ENCODE measurements around the gene FCN3.
A peak's percentile ranks its signal among the peaks of the same experiment; 100 is the strongest.

FCN3 gene

DNA sequence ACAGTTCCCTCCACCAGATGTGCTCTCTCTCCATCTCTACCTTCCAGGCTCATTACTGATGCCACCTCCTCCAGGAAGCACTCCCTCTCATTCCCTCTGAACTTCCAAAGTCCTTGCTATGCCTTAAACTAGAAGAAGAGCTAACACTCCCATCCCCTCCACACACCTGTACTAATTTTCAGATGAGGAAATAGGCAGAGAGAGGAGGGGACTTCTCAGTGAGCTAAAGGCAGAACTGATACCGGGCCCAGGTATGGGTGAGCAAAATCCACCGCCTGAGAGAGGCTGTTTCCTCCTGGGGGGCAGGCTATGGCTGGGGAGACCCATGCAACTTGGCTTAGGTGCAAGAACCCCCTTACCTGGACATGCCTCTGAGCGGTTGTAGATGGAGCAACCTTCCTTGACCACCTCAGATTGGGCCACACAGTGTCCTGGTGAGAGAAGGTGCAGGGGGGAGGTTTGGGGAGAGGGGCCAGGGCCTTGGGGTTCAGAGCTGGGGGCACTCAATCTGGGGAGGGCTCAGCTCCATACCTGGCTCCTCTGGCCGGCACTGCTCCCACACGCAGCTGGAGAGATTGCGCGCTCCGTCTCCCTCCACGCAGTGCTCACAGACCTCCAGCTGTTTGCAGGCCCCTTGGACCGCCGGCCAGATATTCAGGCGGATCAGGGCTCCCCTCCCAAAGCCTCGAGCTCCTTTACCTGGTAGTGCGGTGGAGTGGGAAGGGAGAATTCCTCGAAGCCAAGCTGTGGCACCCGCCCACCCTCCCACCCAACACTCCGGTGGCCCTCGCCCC lies 7.5 kb upstream of the FCN3 start:
- no peak overlapping the region for H3K4me3 ChIP-seq (ENCODE audit: low read depth, low read length)
- no peak for DNase-seq (ENCODE audit: low read depth)

DNA sequence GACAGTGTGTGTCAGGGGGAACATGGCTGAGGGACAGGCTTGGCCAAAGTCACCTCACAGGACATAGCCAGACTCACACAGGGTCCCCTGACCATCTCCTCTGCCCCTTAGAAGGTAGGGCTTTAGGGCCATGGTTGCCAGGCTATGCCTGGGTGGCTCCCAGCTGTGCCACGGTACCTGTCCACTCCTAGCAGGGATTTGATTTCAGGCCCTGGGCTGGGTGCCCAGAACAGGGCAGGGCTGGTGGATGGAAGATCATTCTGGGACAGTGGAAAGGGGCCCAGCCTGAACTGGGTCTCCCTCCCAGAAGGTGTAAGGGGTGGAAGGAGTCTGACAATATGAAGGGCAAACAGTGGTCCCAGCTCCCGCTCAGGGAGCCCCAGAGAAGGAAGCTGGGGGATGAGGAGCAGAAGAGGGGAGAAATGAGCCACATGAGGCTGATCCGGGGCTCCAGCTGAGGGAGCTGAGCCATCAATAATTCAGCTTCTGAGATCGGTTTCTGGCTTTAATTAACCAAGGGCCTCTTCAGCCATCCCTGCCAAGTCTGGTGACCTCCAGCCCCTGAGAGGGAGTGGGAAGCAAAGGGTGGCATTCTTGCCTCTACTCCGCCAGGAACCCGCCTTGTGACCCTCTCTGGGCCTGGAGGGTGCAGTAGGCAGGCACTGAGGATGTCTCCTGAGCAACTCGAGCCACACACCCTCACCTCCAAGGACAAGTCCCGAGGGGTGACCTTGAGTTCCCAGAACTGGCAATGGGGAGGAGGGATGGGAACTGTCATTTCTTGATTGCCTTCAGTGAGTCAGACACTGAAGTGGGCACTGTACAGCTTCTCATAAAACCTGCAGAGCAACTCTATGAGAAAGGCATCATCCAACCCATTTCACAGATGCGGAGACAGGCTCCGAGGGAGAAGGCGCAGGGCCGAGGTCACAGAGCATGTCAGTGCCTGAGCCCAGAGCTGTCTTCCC lies 6.4 kb upstream of the FCN3 start:
- H3K4me3 ChIP-seq (ENCODE audit: low read depth, low read length): no peak overlapping the region
- no peak for DNase-seq (ENCODE audit: low read depth)

DNA sequence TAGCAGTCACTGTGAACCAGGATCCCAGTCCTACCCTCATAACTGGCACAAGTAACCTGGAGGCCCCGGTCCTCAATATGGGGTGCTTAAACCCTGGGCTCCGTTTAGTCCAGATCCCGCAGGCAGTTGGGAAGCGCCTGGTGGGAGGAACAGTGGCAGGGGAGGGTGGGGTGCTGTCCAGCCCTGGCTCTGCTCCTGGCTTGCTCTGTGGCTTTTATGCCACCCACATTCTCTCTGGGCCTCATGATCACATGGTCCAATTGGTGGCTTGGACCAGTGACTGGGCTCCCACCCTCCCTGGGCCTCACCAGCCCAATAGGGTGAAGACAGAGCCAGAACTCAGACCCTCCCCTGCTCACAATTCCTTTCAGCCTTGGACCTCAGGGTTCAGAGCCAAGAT lies 5.6 kb upstream of the FCN3 start:
- no peak overlapping the region for H3K4me3 ChIP-seq (ENCODE audit: low read depth, low read length)
- no peak for DNase-seq (ENCODE audit: low read depth)

DNA sequence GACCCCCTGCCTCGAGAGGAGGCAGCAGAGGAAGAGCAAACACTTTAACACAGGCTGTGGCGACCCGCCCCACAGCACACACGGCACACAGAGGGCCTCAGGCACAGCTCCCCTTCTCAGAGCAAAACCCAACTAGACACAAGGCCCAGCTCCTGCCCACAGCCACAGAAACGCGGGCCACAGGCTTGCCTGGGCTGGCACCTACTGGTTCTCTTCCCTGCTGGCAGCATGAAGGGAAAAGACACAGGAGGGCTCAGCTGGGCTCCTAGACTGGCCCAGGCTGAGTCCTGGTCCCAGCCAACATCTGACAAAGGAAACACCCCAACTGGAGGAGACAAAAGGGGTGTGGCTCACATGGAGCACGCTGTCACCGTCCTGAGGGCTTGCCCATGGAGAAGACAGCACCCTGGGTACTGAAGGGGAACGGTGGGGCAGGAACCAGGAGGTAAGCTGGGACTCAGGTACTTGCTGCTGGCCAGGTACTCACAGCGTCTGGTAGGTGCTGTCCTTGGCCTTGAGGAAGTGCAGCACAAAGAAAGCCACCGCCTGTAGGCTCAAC lies 5.0 kb upstream of the FCN3 start:
- no peak for DNase-seq (ENCODE audit: low read depth)
- no peak overlapping the region for H3K4me3 ChIP-seq (ENCODE audit: low read depth, low read length)

DNA sequence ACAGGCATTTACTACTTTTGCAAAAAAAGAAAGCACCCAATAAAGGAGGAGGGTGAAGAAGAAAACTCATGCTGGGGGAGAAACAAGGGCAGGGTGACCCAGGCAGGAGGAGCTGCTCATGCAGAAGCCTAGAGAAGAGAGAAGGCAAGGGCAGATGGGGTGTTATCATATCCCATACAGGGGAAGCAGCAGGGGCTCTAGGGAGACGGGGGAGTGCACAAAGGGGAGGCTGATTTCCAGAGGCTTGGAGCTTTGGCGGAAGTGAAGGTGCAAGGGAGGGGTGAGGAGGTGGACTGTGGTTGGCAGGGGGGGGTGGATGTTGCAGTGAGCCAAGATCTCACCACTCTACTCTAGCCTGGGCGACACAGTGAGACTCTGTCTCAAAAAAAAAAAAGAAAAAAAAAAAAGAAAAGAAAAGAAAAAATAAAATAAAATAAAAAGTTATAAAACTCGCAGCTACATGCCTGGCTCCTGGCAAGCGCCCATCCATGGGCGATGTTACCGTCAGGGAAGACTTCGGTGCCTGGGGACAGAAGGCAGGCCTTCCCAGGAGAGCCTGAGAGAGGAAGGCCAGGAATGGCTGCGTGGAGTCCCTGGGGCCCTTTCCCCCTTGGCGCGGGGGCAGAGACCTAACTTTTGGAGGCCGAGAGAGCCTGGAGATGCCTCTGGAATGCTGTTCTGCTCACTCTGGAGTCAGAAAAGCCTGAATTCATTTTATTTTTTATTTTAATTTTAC lies 3.3 kb upstream of the FCN3 start:
- H3K4me3 ChIP-seq (ENCODE audit: low read depth, low read length): no peak overlapping the region

DNA sequence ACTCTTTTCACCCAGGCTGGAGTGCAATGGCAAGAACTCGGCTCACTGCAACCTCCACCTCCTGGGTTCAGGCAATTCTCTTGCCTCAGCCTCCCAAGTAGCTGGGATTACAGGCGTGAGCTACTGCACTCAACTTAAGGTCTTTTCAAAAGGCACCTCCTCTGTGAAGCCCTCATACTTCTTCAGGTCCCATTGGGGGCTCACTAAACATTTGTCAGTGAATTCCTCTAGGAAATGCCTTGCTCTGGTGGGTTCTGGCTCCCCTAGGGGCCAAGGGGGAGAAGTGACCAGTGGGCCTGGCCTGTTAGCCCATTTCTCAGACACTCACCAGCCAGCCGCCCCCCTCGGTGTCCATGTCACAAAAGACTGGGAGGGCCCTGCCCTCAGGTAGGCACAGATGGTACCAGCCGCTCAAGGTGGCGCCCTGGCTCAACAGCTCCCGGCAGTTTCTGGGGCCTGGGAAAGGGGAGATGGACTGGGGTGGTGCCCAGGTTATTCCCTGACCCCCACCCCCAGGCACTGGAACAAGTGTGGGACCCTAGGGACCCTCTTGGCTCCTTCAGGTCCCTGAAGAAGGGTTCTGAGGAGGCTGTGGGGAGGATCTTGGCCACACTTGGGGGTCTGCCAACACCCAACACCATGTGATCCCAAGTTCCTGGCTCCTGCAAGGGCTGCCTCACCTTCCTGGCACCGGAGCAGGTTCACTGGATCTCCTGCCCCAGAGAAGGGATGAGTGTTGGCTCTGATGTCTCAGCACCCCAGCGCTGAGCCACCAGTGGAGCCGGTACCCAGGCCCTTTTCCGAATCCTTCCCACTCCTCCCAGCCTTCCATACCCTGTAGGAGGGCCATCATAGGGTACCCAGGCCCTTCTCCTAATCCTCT lies 1.6 kb downstream of the FCN3 start:
- DNase-seq (ENCODE audit: low read depth): no peak
- no peak overlapping the region for H3K4me3 ChIP-seq (ENCODE audit: low read depth, low read length)

More for the DNA sequence above, 3.3 kb upstream of the FCN3 start:
- DNase-seq (ENCODE audit: low read depth): no peak

DNA sequence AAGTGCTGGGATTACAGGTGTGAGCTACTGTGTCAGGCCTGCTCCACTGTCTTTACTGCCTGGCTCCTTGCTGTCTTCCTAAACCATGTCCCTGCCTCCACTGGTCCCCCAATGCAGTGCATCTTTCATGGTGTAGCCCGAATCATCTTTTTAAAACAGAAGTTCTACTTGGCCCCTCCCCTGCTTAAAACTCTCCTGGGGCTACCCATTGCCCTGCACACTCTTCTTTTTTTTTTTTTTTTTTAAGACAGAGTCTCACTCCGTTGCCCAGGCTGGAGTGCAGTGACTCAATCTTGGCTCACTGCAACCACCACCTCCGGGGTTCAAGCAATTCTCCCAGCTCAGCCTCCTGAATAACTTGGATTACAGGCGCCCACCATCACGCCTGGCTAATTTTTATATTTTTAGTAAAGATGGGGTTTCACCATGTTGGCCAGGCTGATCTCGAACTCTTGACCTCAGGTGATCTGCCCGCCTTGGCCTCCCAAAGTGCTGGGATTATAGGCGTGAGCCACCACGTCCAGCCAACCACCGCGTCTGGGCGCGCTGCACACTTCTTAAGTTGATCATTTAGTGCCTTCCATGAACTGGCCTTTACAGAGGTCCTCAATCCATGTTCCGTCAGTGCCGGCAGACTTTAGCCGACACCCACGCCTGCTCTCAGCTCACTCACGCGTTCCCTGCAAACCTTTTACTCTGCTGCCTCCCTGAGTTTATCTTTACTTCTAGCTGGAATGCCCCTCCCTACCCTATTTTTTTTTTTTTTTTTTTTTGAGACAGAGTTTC lies 2.4 kb downstream of the FCN3 start:
- no peak overlapping the region for H3K4me3 ChIP-seq (ENCODE audit: low read depth, low read length)
- DNase-seq (ENCODE audit: low read depth): no peak

DNA sequence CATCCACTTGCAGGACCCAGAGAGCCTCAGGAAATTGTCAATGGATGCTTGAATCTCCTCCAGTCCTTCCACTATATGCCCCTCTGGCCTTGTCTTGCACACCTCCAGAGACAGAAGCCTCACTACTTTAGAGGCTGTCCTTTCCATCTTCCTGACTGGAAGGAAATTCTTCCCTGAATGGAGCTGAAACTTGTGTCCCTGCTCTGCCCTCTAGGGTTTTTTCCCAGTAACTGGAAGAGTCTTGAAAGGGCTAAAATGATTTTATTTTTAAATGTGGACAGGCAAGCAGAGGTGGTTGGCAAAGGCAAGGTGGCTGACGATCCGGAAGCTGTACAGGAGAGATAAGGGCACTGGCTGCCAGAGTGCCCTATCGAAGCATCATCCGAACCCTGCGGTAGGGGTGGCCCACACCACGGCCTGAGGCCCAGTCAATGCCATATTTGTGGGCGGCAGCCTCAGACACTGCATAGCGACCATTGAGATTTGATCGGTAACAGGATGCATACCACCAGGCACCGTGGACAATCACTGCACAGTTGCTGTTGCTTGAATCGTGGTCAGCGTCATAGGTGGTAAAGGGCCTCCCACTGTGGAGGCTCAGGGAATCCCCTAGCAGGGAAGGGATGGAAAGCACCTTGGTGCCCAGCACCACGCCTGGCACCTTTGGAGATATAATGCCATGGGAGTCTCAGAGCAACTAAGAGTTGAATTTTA lies 5.6 kb downstream of the FCN3 start:
- H3K4me3 ChIP-seq (ENCODE audit: low read depth, low read length): no peak overlapping the region
- DNase-seq (ENCODE audit: low read depth): no peak

DNA sequence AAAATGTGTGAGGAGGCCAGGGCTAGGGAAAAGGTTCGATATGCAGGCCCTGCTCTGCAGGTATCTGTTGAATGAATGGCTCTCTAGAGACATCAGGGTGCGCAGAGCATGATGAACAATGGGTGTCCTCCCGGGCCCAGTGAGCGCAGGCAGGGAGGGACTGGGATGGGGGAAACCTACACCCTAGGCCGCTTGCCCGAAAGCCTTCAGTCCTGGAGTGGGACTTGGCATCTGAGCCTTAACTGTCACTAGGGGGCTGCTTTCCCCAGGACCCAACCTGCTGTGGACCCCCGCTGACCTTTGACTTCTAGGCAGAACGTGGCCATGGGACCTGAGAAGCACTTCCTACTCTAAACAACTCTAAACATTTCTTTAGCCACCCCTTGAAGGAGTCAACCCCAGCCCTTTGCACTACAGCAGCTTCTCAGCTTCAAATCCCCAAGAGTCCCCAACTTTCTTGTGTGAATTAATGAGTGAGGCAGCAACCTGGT lies 7.4 kb downstream of the FCN3 start:
- H3K4me3 ChIP-seq (ENCODE audit: low read depth, low read length): peak overlapping the region; percentile 60
- no peak for DNase-seq (ENCODE audit: low read depth)

DNA sequence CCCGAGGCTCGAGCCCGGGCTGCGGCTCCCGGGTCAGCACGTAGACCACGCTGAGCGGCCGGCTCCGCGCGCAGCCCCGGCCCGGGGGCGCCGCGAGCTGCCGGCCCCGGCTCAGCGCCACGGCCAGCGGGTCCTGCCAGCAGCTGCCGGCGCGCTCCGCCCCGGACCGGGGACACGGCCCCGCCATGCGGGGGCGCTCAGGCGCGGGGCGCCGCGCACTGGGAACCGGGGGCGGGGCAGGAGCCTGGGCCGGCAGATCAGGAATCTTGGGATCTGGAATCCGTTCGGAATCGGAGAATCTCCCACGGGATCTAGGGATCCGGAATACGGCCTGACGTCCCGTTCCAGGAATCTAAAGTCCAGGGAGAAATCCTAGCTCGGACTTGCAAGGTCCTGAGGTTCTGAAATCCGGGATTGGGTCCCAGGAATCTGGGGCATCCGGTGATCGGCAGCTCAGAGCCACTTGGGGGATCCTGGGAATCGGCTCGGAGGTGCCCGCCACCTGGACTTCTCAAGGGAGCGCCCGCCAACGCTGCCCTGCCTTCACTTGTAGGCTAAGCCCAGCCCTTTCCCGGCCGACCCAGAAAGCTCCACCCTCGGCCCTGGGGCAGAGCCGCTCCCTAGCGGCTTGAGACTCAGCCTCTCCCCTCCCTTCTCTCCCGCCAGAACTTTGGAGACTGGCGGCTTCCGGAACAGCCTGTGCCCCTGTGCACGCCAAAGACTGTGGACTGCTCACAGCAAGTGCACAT lies 8.0 kb downstream of the FCN3 start, which contains the start of gene MAP3K6:
MAP3K6 (minus strand) TSS at position 551 of the 749 bp plus-strand sequence; CDS start at position 187, 364 bp downstream.
- DNase-seq (ENCODE audit: low read depth): no peak
- H3K4me3 ChIP-seq (ENCODE audit: low read depth, low read length): peak within 1 kb of the TSS; percentile 60

DNA sequence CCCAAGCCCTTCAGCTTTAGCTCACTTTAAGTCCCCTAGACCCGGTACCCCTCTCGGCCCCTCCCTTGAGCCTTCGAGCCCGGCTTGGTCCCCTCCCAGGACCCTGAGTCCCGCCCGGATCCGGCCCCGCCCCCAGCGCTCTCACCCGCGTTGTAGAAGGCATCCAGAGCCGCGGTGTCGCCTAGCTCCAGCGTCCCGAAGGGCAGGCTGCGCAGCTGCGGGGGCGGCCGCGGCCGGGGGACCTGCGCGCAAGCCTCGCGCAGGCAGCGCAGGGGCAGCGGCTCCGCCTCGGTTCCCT lies 8.6 kb downstream of the FCN3 start:
- no peak for DNase-seq (ENCODE audit: low read depth)
- H3K4me3 ChIP-seq (ENCODE audit: low read depth, low read length): peak overlapping the region; percentile 60

DNA sequence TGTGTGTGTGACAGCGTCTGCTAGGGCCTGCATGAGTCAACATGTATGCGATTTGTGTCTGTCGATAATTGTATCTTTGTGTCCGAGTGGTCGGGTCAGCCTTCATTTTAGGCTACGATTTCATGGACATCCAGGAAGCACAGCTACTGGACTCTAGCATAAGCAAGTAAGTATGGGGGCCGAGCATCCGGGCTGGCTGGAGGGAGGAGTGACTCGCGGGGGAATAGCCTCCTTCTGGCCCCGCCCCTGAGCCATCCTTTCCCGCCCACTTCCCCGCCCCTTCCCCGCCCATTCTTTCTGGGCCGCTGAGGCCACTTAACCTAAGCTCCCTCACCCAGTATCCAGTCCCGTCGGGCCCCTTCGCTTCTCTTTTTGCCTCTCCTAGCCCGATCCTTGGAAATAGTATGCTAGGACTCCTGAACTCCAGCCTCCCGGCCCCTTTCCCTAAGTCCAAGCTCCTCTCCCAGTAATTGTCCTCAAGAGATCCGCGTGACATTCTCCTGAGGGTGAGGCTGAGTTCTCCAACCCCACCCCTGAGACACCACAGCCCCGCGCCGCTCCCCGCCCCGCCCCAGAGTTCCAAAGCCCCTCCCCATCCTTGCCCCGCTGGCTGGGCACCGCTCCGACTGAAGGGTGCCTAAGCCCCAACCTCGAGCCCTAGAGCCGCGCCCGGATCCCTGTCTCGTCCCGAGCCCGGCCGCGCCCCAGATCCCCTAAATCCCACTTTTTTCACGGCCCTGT lies 9.1 kb downstream of the FCN3 start:
- H3K4me3 ChIP-seq (ENCODE audit: low read depth, low read length): peak overlapping the region; percentile 60
- DNase-seq (ENCODE audit: low read depth): peak; percentile 67

DNA sequence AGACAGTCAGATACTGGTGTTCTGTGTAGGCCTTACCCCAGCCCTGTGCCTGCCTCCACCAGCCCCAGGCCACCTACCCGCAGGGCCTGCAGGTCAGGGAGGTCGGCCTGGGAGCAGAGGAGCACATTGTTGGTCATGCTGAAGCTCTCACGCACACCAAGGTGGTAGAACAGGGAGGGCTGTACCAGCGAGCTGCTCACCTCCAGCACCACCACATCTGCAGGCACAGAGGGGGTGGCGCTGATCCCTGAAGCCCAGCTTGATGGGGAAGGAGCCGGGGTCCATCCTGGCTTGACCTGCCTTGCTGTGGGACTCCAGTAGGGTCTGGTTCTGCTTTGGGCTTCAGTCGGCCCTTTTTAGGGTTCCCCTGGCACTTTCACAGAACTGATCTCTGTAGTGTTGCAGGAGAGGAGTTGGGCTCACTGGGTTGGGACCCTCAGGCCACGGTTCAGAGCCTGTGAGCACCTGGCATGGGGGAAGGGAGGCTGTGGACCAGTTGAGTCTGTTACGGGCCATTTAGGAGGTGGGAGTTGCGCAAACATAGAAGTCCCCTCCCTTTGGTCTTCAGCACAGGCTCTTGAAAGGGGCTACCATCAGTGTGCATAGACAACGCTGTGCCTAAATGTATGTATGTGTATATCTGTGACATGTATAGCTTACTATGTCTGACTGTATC lies 9.8 kb downstream of the FCN3 start:
- H3K4me3 ChIP-seq (ENCODE audit: low read depth, low read length): peak overlapping the region; percentile 60
- no peak for DNase-seq (ENCODE audit: low read depth)

DNA sequence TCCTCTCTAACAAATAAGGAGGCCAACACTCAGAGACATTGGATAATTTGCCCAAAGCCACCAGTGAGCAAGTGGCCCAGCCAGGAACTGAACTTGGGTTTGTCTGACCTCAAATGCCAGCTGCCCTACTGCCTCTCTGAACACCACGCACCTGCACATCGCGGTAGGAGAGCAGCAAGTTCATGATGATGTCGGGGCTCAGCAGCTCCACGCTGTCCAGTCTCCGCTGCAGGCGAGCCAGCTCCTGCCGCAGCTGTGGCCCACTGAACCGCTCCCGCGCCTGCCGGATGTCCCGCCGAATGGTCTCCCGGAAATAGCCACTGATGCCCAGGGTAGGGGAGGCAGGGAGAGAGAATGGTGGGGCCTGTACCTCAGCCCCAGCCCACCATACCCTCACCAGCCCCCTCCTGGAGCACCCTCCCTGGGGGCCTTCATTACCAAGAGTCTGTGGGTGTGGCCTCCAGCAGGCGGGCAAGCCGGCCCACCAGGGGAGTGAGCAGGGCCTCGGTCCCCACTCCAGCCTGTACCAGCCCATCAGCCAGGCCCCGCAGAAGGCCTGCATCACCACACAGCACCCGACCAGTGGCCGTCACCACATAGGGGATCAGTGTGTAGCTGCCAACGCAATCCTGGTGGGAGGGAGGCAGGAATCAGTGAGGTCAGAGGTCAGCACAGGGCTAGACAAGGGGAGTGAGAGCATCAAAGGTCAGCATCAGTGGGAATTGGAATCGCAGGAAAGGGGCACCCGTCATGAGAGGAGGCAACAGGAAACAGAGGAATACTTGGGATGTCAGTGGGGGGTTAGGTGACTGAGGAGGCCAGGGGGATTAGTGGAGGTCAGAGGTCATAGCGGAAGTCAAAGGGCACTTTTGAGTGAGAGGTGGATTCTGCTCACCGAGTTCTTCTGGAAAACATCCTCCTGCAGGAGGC lies 10.6 kb downstream of the FCN3 start:
- no peak for DNase-seq (ENCODE audit: low read depth)
- H3K4me3 ChIP-seq (ENCODE audit: low read depth, low read length): no peak overlapping the region
